Activated naive CD4-positive, alpha-beta T cell treated with anti-CD3 and anti-CD28 coated beads for 36 hours (primary cell): ENCODE results near the gene SEC16A. TPM values are rescaled to one million over a fixed set of nuclear protein-coding genes. Genes with fewer than 3 reads are reported as not detected.

Source experiments
- CTCF ChIA-PET: fragments of 350-600 bp; sonication (Branson Sonifier 250); formaldehyde crosslinking; loops from one replicate; lab custom pipeline; 2021; ENCODE audit warnings: antibody characterized with exemption; lab: Charles Lee
- DNase-seq: peaks from one replicate; pipeline ENCODE4 v3.0.0-alpha.2; 2020
- H3K27ac Mint-ChIP-seq: one replicate; pipeline ENCODE4 v1.8.0; 2021; ENCODE audit warnings: mild to moderate bottlenecking, mixed read lengths
- H3K27me3 Mint-ChIP-seq: one replicate; pipeline ENCODE4 v1.8.0; 2021; ENCODE audit warnings: low read depth, mixed read lengths
- H3K36me3 Mint-ChIP-seq: one replicate; pipeline ENCODE4 v1.8.0; 2021; ENCODE audit warnings: low read depth, mixed read lengths
- H3K4me1 Mint-ChIP-seq: one replicate; pipeline ENCODE4 v1.8.0; 2021; ENCODE audit warnings: low read depth, mixed read lengths
- H3K4me3 Mint-ChIP-seq: one replicate; pipeline ENCODE4 v1.8.0; 2021; ENCODE audit warnings: mild to moderate bottlenecking, moderate library complexity, mixed read lengths
- H3K9me3 Mint-ChIP-seq: one replicate; pipeline ENCODE4 v1.8.0; 2021; ENCODE audit warnings: mixed read lengths
- intact Hi-C: fragments of 100-400 bp; cut with micrococcal nuclease; formaldehyde crosslinking; loops from one replicate; pipeline ENCODE4 v1.15.1; 2023
- total RNA-seq, 2 experiments: library from RNA; stranded (reverse); gene quantifications; one replicate each; pipeline ENCODE4 v1.2.3, GENCODE V29; 2021

Gene SEC16A
- total RNA-seq, 2 experiments from 2014 or later: 44.1 to 47.3 TPM

GRCh38 chr9:136495238-136495800 is 12.5 kb upstream of the SEC16A start:
- Mint-ChIP-seq H3K27me3 (no peaks in the 10 kb centered on the region), H3K9me3 (no peaks in the 10 kb centered on the region), H3K4me3 (no peak overlapping the region), H3K27ac (no peak overlapping the region), H3K36me3 (peaks cover 7% of the 10 kb centered on the region), H3K4me1 (no peaks in the 10 kb centered on the region)
- DNase-seq: no peak
- intact Hi-C loops: no loop called here
- CTCF ChIA-PET: no interaction called here

- Mint-ChIP-seq H3K36me3 (peaks cover 7% of the 10 kb centered on the region), H3K4me1 (no peaks in the 10 kb centered on the region), H3K27me3 (no peaks in the 10 kb centered on the region), H3K4me3 (no peak overlapping the region), H3K27ac (no peak overlapping the region), H3K9me3 (no peaks in the 10 kb centered on the region)
- CTCF ChIA-PET: interaction anchor here (0.6 kb wide), 1 partner anchor 114 kb away, joined by 3 read pairs; no protein-coding TSS in a partner anchor
- intact Hi-C loops: no loop called here
- DNase-seq: no peak
These were observed 11.8 kb upstream of the SEC16A start for GRCh38 chr9:136494531-136495215.

DNA sequence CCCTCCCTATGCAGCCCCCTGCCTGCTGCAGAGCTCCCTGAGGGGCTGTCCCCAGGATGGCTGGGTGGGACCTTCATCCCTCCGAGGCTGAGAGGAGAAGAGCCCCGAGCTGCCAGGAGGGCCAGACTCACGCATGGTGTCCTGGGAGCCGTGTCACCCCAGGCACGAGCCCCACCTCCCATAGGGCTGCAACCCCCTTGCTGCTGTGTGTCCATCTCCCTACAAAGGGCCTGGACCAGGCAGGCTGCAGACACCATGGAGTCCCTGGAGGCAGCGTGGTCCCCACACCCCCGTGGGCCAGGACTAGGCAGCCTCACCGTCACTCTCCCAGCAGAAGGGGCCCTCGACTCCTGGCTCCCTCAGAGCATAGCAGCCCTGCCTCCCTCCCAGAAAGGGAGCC is 11.2 kb upstream of the SEC16A start:
- Mint-ChIP-seq H3K9me3 (no peaks in the 10 kb centered on the region), H3K4me1 (no peaks in the 10 kb centered on the region), H3K4me3 (no peak overlapping the region), H3K36me3 (peaks cover 7% of the 10 kb centered on the region), H3K27ac (no peak overlapping the region), H3K27me3 (no peaks in the 10 kb centered on the region)
- CTCF ChIA-PET: interaction anchor here (0.6 kb wide), 1 partner anchor 115 kb away, joined by 3 read pairs; no protein-coding TSS in a partner anchor
- intact Hi-C loops: no loop called here
- no peak for DNase-seq

GRCh38 chr9:136493567-136493971 is 10.7 kb upstream of the SEC16A start:
- no peak overlapping the region for H3K27ac Mint-ChIP-seq
- H3K36me3 Mint-ChIP-seq: peaks cover 3% of the 10 kb centered on the region
- H3K9me3 Mint-ChIP-seq: no peaks in the 10 kb centered on the region
- intact Hi-C loops: no loop called here
- H3K4me1 Mint-ChIP-seq: no peaks in the 10 kb centered on the region
- CTCF ChIA-PET: interaction anchor here (0.6 kb wide), 1 partner anchor 115 kb away, joined by 3 read pairs; no protein-coding TSS in a partner anchor
- H3K27me3 Mint-ChIP-seq: no peaks in the 10 kb centered on the region
- no peak overlapping the region for H3K4me3 Mint-ChIP-seq
- DNase-seq: no peak

DNA sequence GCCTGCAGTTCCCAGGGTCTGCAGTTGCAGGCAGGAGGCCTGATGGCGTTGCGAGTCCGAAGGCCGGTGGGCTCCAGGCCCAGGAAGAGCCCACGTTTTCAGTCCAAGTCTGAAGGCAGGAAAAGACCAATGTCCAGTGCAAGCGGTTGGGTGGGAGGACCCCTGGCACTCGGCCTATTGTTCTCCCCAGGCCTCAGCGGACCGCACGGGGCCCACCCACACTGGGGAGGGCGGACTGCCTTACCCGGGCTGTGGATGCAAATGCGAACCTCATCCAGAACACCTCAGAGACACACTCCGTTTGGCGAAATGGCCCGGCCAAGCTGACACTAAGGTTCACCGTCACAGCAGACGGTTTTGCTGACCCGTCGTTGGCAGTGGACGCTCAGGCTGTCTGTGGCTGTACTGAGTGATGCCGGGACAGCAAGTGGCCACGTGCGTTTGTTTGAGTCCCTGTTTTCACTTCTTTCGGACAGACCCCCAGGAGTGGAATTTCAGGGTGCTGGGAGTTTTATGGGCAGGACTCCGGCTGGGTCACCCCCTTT is 10.2 kb upstream of the SEC16A start:
- Mint-ChIP-seq H3K36me3 (peaks cover 3% of the 10 kb centered on the region), H3K27me3 (no peaks in the 10 kb centered on the region), H3K9me3 (no peaks in the 10 kb centered on the region), H3K4me1 (no peaks in the 10 kb centered on the region), H3K4me3 (no peak overlapping the region), H3K27ac (no peak overlapping the region)
- CTCF ChIA-PET: no interaction called here
- no peak for DNase-seq
- intact Hi-C loops: no loop called here

DNA sequence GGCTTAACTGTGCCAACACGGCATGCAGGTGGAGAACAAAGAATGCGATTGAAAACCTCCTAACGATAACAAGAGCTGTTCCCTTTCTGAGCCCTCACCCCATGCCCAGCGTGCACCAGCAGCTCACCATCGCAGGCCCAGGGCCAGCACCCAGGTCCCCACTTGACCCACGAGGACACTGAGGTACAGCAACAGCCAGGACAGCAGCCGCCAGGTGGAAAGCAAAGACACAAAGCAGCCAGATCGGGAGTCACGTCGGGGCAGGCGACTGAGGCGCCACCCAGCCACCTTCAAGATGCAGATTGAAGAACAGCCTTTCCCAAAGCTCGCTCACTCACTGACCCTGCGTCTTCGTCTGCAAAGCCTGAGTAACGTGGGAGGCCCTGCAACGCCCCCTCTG is 6.9 kb upstream of the SEC16A start:
- H3K9me3 Mint-ChIP-seq: no peaks in the 10 kb centered on the region
- peaks cover 2% of the 10 kb centered on the region for H3K4me1 Mint-ChIP-seq
- H3K36me3 Mint-ChIP-seq: no peaks in the 10 kb centered on the region
- CTCF ChIA-PET: interaction anchor here (0.9 to 8.6 kb wide), 4 partner anchors 62 to 154 kb away, joined by 3 to 88 read pairs (median 24); no protein-coding TSS in a partner anchor
- H3K4me3 Mint-ChIP-seq: no peak overlapping the region
- H3K27me3 Mint-ChIP-seq: no peaks in the 10 kb centered on the region
- DNase-seq: no peak
- H3K27ac Mint-ChIP-seq: no peak overlapping the region
- intact Hi-C loops: loop anchor here (10.0 kb wide), 1 partner anchor 755 kb away; the partner anchor contains the start of gene TUBB4B

GRCh38 chr9:136488247-136489214 is 5.7 kb upstream of the SEC16A start:
- CTCF ChIA-PET: interaction anchor here (0.7 to 8.6 kb wide), 16 partner anchors 15 to 256 kb away, joined by 3 to 88 read pairs (median 4); no protein-coding TSS in a partner anchor
- peaks cover 5% of the 10 kb centered on the region for H3K4me1 Mint-ChIP-seq
- no peaks in the 10 kb centered on the region for H3K27me3 Mint-ChIP-seq
- H3K36me3 Mint-ChIP-seq: no peaks in the 10 kb centered on the region
- intact Hi-C loops: loop anchor here (1.0 to 10.0 kb wide), 2 partner anchors 142 to 756 kb away; partner anchors contain the start of gene TUBB4B
- H3K4me3 Mint-ChIP-seq: no peak overlapping the region
- DNase-seq: peak; percentile 82
- no peak overlapping the region for H3K27ac Mint-ChIP-seq
- no peaks in the 10 kb centered on the region for H3K9me3 Mint-ChIP-seq

GRCh38 chr9:136487672-136488071 is 4.8 kb upstream of the SEC16A start:
- intact Hi-C loops: loop anchor here (1.0 to 10.0 kb wide), 2 partner anchors 143 to 757 kb away; partner anchors contain the start of gene TUBB4B
- no peaks in the 10 kb centered on the region for H3K9me3 Mint-ChIP-seq
- DNase-seq: no peak
- H3K36me3 Mint-ChIP-seq: peaks cover 1% of the 10 kb centered on the region
- H3K27ac Mint-ChIP-seq: no peak overlapping the region
- no peaks in the 10 kb centered on the region for H3K27me3 Mint-ChIP-seq
- H3K4me3 Mint-ChIP-seq: no peak overlapping the region
- CTCF ChIA-PET: interaction anchor here (0.6 to 8.6 kb wide), 13 partner anchors 16 to 514 kb away, joined by 3 to 88 read pairs (median 5); no protein-coding TSS in a partner anchor
- peaks cover 5% of the 10 kb centered on the region for H3K4me1 Mint-ChIP-seq

DNA sequence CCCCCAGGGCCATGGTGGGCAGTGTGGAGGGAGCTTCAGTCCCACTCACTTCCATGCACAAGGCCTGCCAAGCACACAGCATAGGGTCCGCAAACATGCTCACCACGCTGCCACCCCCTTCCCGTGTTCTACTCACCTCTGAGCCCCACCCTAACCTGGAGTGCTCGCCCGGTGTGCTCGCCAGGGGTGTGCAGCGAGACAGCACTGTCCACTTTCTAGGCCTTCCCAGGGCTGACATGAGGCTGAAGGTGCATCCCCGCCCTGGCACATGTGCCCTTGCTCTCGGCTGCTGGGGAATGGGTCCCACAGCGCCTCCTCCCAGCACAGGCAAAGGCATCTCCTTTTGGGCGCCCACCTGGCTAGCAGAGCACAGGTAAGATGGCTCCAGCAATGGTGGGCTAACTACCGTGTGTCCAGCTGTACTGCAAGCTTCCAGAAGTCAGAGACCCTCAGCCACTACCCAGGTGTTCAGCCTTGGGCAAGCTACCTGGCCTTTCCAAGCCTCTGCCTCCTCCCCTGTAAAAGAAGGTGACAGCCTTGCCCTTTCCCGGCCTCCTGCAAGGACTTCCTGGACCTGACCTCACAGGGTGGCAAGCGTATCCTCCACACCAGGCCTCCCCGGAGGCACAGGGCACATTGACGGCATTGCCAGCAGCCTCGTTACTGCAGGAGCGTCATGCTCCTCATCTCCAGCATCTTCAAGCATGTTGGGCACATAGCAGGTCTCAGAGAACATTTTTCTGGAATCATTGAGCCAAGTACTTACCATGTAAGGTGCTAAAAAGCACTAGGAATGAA is 4.2 kb upstream of the SEC16A start:
- intact Hi-C loops: loop anchor here (10.0 kb wide), 1 partner anchor 758 kb away; the partner anchor contains the start of gene TUBB4B

GRCh38 chr9:136486131-136486530 is 3.3 kb upstream of the SEC16A start:
- H3K4me3 Mint-ChIP-seq: no peak overlapping the region
- no peaks in the 10 kb centered on the region for H3K9me3 Mint-ChIP-seq
- intact Hi-C loops: loop anchor here (10.0 kb wide), 1 partner anchor 759 kb away; the partner anchor contains the start of gene TUBB4B
- no peak overlapping the region for H3K27ac Mint-ChIP-seq
- H3K27me3 Mint-ChIP-seq: no peaks in the 10 kb centered on the region
- CTCF ChIA-PET: interaction anchor here (0.6 to 8.6 kb wide), 11 partner anchors 34 to 219 kb away, joined by 3 to 88 read pairs (median 5); no protein-coding TSS in a partner anchor
- no peak for DNase-seq
- H3K36me3 Mint-ChIP-seq: peaks cover 1% of the 10 kb centered on the region
- peaks cover 16% of the 10 kb centered on the region for H3K4me1 Mint-ChIP-seq

More for the DNA sequence above, 4.2 kb upstream of the SEC16A start:
- Mint-ChIP-seq H3K27ac (no peak overlapping the region), H3K4me1 (peaks cover 7% of the 10 kb centered on the region), H3K27me3 (no peaks in the 10 kb centered on the region), H3K9me3 (no peaks in the 10 kb centered on the region), H3K4me3 (no peak overlapping the region), H3K36me3 (peaks cover 1% of the 10 kb centered on the region)
- CTCF ChIA-PET: interaction anchor here (0.6 to 8.6 kb wide), 13 partner anchors 17 to 514 kb away, joined by 3 to 88 read pairs (median 5); no protein-coding TSS in a partner anchor
- DNase-seq: no peak
